Ishikawa (cell line): Measurements from ENCODE around the gene IL17REL.

ENCODE experiments used
- CEBPB ChIP-seq: IDR thresholded peaks from 2 replicates; pipeline ENCODE4 v1.6.1; 2012
- CREB1 ChIP-seq: IDR thresholded peaks from 2 replicates; pipeline ENCODE4 v1.6.1; 2012; ENCODE audit warnings: low read depth
- EGR1 ChIP-seq: IDR thresholded peaks from 2 replicates; pipeline ENCODE4 v1.6.1; 2012
- EP300 ChIP-seq: IDR thresholded peaks from 2 replicates; pipeline ENCODE4 v1.6.1; 2012; ENCODE audit warnings: borderline replicate concordance
- FOXM1 ChIP-seq: IDR thresholded peaks from 2 replicates; pipeline ENCODE4 v1.6.1; 2012; ENCODE audit warnings: low read depth, borderline replicate concordance
- MAX ChIP-seq: IDR thresholded peaks from 2 replicates; pipeline ENCODE4 v1.6.1; 2012
- NFIC ChIP-seq: IDR thresholded peaks from 2 replicates; pipeline ENCODE4 v1.6.1; 2012
- RAD21 ChIP-seq: IDR thresholded peaks from 2 replicates; pipeline ENCODE4 v1.6.1; 2012; ENCODE audit warnings: low read depth
- REST ChIP-seq: IDR thresholded peaks from 2 replicates; pipeline ENCODE4 v1.6.1; 2012; ENCODE audit warnings: low read depth, mild to moderate bottlenecking
- TAF1 ChIP-seq: IDR thresholded peaks from 2 replicates; pipeline ENCODE4 v1.6.1; 2012; ENCODE audit warnings: low read depth, mild to moderate bottlenecking
- TCF12 ChIP-seq: IDR thresholded peaks from 2 replicates; pipeline ENCODE4 v1.6.1; 2012; ENCODE audit warnings: low read depth
- TEAD4 ChIP-seq: IDR thresholded peaks from 2 replicates; pipeline ENCODE4 v1.6.1; 2012
- USF1 ChIP-seq: IDR thresholded peaks from 2 replicates; pipeline ENCODE4 v1.6.1; 2012
- YY1 ChIP-seq: IDR thresholded peaks from 2 replicates; pipeline ENCODE4 v1.6.1; 2012; ENCODE audit warnings: low read depth
- ZBTB7A ChIP-seq: IDR thresholded peaks from 2 replicates; pipeline ENCODE4 v1.6.1; 2012; ENCODE audit warnings: low read depth

Gene IL17REL

GRCh38 chr22:49951986-49952896, 60.3 kb downstream of the IL17REL start:
- TF ChIP-seq CREB1, result no peak
- TF ChIP-seq TEAD4, result peak; percentile 92
- peak; percentile 66; the same call in 1 of the 2 replicates for TF ChIP-seq ZBTB7A

GRCh38 chr22:49951678-49951985, 60.9 kb downstream of the IL17REL start:
- no peak for TF ChIP-seq EGR1
- TF ChIP-seq FOXM1, result no peak
- TF ChIP-seq TCF12, result no peak; the same call in 1 of the 2 replicates
- TF ChIP-seq CEBPB, result no peak
- no peak for TF ChIP-seq TEAD4
- TF ChIP-seq ZBTB7A, result no peak
- no peak for TF ChIP-seq RAD21
- no peak for TF ChIP-seq CREB1
- no peak for TF ChIP-seq YY1
- no peak for TF ChIP-seq MAX
- TF ChIP-seq NFIC, result no peak
- TF ChIP-seq EP300, result no peak
- TF ChIP-seq TAF1, result no peak
- no peak for TF ChIP-seq USF1

- 0 out of 2 replicates have a peak, but pooled peaks have one; percentile 22 for TF ChIP-seq FOXM1
- TF ChIP-seq MAX, result peak; percentile 92
- peak; percentile 79 for TF ChIP-seq NFIC
- peak; percentile 79 for TF ChIP-seq TCF12
- peak; percentile 20; the same call in 1 of the 2 replicates for TF ChIP-seq YY1
- no peak for TF ChIP-seq CREB1
- peak; percentile 73 for TF ChIP-seq USF1
- TF ChIP-seq EP300, result peak; percentile 48; the same call in 1 of the 2 replicates
- TF ChIP-seq ZBTB7A, result peak; percentile 92
- TF ChIP-seq RAD21, result no peak; the same call in 1 of the 2 replicates
Measured at GRCh38 chr22:49951000-49951677, 61.4 kb downstream of the IL17REL start.

- TF ChIP-seq EP300, result no peak
- no peak for TF ChIP-seq CEBPB
- no peak for TF ChIP-seq USF1
- TF ChIP-seq NFIC, result no peak
- no peak for TF ChIP-seq CREB1
- TF ChIP-seq YY1, result no peak
- TF ChIP-seq TAF1, result no peak
- TF ChIP-seq REST, result no peak
- no peak for TF ChIP-seq ZBTB7A
- TF ChIP-seq EGR1, result no peak
Measured at GRCh38 chr22:49950396-49950994, 62.1 kb downstream of the IL17REL start.

GRCh38 chr22:49949914-49950292, 62.7 kb downstream of the IL17REL start:
- no peak for TF ChIP-seq TCF12
- TF ChIP-seq ZBTB7A, result no peak
- no peak for TF ChIP-seq TAF1
- TF ChIP-seq MAX, result no peak
- TF ChIP-seq FOXM1, result no peak
- no peak for TF ChIP-seq TEAD4
- no peak for TF ChIP-seq USF1
- TF ChIP-seq RAD21, result no peak
- TF ChIP-seq CREB1, result no peak
- TF ChIP-seq NFIC, result no peak
- TF ChIP-seq EP300, result no peak
- TF ChIP-seq EGR1, result no peak
- no peak for TF ChIP-seq CEBPB
